Erythroblast (primary cell): ENCODE results near the gene SUN2.

Experiments used
- DNase-seq, 2 experiments: peaks; one replicate each; lab custom pipeline; 2025; lab: John Stamatoyannopoulos, UW
- GATA1 ChIP-seq: IDR thresholded peaks from 2 replicates; pipeline ENCODE4 v1.6.1; 2011; ENCODE audit warnings: low read depth, mild to moderate bottlenecking, control low read depth, low read length, moderate library complexity
- POLR2A ChIP-seq: IDR thresholded peaks from 2 replicates; pipeline ENCODE4 v1.6.1; 2011; ENCODE audit warnings: mild to moderate bottlenecking, low read length

Gene SUN2

DNA sequence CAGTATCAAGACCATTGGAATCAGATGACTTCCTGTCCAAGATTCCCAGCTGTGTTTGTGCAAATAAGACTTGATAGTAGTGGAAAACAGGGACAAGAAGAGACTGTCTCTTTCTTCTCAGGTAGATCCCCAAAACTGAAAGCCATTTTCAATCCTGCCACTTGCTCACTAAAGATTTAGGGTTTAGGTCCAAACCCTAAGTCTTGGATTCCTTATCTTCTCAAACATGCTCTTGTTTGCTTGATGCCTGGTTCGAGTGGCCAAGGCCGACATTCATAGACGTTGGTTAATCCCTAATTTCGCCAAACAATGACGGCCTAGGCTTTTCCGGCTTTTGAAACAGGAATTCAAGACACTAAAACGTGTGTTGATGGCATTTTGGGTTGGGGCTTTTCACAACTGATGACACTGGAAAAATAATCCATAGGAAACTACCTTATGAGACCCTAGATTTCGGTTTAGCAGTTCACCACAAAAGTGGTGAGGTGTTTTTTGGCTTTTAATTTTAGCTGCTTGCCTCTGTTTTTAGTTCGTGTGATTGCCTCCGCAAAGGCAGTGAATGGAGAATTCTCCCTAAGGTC is 51.1 kb downstream of the SUN2 start:
- no peak for TF ChIP-seq POLR2A
- no peak for TF ChIP-seq GATA1
- DNase-seq = peak; percentile 63 to 72

DNA sequence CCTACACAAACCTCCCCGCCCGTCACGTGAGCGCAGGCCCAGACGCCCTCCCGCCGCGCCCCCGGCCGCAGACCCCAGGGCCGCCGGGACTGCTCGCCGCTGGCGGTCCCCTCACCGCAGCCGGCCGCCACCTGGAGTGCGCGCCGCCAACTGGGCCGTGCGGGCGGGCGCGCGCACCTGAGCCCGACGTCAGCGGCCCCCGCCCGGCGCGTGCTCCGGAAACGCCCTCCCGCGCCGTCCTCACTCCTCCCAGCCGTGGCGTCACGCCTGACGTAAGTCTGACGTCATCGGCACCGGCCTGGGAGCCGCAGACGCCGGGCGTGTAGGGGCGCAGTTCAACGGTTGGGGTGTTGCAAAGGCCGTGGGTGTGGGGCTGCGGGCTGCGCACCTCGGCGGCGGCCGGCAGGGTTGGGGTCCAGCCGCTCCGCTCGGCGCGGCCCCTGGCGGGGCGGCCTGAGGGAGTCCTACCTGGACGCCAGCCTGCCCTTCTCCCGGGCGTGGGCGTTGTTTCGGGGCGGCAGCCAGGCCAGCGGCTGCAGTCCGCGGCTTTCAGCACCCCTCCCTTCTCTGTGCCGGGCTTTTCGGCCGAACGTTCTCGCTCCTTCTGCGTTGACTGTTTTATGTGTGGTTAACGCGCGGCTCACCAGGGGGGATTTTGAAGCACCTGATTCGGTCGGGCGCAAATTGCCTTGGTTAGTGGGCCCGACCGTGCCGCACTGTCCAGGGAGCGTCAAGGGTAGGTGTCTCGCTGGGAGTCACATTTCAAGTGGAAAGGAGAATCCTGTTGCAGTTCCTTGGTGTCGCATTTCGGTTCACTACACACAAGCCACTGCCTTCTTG is 54.8 kb downstream of the SUN2 start, which contains the start of gene JOSD1:
TSS of gene JOSD1 (minus strand) at position 155 of the 840 bp plus-strand sequence. CDS start 956 bp downstream, outside the sequence.
- DNase-seq = peak; percentile 98 to 99
- TF ChIP-seq POLR2A (peak; percentile 99), GATA1 (no peak)

DNA sequence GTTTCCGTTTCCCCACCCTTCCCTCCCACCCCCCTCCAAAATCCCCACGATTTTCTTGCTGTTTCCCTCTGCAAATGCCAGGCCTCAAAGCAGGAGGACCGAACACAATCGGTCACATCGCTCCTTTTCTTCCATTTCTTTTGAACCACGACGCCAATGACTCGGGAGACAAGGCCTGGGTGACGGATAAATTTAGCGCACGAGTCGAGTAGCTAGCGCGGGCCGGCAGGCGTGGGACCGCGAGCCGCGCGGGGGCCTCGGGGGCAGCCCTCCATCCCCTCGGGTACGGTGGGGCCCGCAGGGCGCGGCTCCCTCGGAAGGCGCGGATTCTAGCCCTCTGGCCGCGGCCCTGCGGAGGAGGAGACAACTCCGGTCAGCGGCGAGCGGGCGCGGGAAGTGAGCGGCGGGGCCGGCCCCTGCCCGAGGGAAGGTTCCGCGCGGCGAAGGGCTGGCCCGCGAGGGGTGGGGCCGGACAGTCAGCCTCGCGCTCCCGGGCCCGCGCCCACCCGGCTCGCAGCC is 55.5 kb downstream of the SUN2 start:
- TF ChIP-seq POLR2A (no peak), GATA1 (no peak)
- DNase-seq = no peak

DNA sequence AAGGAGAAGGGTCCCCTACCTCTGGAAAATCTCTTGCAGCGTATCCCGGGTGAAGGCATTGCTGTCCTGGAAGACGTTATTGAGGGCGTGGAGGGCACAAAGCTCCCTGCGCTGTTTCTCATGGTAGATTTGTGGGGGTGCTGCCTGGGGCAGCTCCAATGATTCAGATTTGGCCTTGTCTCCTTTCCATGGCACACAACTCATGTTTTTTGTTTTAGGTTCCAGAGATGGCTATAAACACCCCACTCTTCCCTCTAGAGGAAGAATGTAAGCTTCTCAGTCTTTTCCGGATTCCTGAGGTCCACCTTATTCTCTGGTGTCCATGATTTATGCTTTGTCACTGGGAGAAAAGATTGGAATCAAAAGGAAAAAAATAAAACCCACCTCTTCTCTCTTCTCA is 56.0 kb downstream of the SUN2 start:
- peak; percentile 35 to 57 for DNase-seq
- TF ChIP-seq GATA1 (no peak), POLR2A (no peak)

DNA sequence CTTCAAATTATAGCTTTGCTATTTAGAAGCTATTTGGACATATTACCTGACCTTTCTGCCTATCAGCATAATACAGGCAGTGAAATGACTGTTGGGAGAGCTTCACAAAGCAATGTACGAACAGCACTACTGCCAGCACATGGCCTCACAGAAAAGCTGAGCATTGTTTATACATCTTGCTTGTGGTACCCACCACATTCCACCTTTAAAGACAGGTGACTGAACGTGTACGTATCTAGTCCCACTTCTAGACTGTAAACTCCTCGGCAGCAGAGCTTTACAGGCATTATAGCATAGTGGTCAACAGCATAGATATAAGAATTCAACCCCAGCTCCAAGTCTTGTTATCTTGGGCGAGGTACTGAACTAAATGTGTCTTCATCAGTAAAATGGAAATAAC is 56.7 kb downstream of the SUN2 start:
- TF ChIP-seq POLR2A (no peak), GATA1 (no peak)
- DNase-seq = peak in 1 of 2 experiments; percentile 35

DNA sequence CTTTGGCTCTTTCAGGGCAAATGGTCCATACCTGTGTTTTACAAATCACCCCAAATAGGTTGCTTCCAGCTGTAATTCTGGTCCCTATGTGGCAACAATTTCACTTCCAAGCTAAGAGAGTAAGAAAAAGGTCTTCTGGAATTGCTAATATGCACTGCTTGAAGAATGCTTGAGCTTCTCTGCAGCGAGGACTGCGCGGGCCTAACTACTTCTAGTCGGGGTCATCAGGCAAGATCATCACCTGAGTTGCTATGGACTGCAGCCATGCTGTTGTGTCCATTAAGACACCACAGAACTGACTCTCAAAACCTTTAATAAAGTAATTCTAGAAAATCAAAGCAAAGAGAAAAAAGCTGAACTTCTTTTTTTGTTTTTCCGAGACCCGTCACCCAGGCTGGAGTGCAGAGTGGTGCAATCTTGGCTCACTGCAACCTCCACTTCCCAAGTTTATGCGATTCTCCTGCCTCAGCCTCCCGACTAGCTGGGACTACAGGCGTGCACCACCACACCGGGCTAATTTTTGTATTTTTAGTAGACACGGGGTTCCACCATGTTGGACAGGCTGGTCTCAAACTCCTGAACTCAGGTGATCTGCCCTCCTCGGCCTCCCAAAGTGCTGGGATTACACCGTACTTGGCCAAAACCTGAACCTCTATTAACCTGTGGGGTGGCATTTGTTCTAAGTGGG is 57.2 kb downstream of the SUN2 start:
- no peak for TF ChIP-seq POLR2A
- no peak for TF ChIP-seq GATA1
- DNase-seq = no peak

DNA sequence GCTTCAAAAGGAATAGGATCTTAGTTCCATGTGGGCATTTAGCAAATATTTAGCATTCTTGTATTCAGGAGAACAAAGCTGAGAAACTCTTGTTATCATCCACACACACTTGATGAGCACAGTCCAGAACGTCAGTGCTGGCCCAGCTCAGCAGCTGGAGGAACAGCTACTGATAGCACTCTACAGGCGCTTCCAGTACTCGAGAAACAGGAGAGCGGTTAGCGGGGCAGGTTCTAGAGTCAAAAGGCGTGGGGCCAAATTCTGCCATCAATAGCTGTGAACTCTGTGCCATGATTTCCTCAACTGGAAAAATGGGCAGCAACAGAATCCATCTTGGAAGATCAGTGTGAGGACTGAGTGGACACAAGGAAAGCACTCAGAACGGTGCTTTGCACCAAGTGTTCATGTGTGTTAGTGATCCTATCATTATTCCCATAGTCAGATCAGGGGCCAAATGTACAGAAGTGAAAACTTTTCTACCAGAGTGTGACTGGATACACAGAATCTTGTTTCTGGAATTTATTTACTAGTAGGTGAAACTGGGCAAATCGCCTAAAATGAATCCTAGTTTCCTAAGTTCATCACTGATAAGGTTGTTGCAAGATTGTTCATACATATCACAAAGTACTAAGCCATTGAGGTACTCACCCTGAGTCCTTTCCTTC is 58.2 kb downstream of the SUN2 start:
- TF ChIP-seq GATA1 (no peak), POLR2A (peak; percentile 46)
- peak; percentile 87 to 93 for DNase-seq

DNA sequence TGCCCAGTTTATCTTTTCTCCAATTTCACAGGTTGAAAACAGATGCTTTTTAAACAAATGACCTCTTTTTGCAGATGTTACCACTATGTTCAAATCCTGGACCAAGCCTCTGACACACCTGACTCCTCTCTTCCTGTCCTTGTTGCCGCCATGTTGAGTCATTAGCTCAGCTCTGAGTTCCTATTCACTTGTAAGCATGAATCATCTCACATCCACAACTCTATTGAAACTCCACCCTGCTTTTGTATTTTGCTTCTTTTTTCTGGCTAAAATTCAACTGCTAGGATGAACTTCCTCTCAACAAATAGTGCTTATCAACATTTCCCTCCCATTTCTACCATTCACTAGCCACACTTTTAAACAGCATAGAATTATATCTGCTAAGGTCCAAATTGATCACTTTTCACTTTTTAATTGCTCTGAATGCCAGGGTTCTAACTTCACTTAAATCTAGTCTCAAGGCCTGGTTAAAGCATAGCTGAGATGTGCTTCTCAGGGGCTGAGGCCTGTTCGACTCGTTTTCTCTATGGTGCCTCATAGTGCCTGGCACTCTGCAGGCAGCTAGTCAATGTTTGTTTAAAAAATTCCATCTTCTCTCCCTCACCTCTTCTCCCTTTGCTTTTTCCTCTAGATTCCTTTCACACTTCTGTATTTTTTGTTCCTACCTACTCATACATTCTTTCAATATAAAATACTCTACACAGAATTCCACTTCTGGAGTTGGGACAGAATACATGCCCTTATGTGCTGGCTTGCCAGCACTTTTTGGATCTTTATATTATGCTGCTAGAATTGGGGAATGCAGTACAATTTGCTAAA is 59.0 kb downstream of the SUN2 start:
- no peak for TF ChIP-seq POLR2A
- TF ChIP-seq GATA1 = no peak
- DNase-seq = peak; percentile 53 to 73

DNA sequence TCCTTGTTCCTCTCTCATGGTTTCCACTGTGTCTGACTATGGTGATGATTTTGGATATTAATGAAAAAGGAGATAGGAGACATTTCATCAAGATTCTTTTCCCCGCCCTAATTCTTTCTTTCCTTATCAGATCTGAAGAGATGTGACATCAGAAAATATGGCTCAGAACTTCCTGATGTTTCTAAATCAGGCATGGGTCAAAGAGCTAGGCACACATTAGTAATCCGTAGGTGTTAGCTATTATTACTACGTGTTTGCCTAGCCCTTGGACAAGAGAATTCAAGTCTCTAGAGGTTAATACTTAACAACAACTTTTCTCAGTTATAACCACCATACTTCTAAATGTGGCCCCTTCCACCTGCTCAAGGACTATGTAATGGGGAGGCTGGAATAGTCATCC is 60.9 kb downstream of the SUN2 start:
- DNase-seq = peak in 1 of 2 experiments; percentile 28
- TF ChIP-seq POLR2A = peak; percentile 20
- TF ChIP-seq GATA1 = no peak

DNA sequence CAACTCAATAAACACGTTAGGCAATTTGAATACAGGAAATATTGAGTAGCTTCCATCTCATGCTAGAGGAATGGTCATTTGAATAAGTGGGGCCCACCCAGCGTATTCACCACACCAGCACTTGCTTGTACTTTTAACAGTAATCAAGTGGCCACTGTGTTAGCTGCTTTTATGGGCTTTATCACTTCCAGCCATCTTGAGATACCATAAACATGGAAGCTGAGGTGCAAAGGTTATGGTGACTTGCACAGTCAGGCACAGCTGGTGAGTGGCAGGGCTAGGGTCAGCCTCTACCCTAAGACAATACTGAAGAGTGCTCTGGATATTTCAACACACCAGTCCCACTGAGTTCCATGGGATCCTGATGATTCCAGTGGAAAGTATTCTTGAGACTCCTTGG is 61.7 kb downstream of the SUN2 start:
- TF ChIP-seq GATA1 (no peak), POLR2A (no peak)

DNA sequence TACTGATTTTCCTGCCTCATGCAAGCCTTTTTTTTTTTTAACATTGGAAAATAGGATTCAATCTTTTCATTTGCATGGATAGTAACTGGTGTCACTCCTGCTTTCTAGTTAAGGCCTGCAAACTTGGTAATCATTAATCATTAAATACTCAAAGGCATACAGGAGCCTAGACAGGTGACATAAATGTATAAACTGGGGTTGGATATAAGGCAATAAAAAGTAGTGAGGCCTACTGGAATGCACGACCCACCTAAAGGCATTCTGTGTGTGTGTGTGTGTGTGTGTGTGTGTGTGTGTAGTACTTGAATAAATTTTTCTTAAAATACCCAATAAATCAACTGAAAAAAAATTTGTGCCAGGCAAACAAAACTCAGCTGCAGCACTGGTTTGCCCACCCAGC is 66.1 kb downstream of the SUN2 start:
- TF ChIP-seq POLR2A (no peak), GATA1 (no peak)
- no peak for DNase-seq

More for the DNA sequence above, 61.7 kb downstream of the SUN2 start:
- DNase-seq = peak in 1 of 2 experiments; percentile 59

DNA sequence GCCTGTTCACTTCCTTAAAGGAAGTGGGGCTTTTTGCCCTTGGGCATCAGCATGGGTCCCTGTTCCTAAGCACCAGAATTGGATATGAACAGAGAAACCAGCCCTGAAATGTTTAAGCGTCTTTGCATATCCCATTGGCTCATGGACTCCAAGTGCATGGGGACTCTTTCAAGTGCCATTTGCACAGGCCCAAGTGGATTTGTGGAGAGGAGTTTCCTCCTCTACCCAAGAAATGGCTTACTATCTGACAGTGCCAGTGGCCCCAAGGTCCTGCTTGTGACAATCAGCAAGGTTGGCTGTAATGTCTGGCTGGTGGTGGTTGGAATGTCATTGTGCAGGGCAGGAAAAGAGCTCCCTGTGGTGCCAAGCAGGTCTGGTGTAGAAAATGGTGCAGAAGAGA is 70.0 kb downstream of the SUN2 start:
- no peak for DNase-seq
- TF ChIP-seq GATA1 = no peak

DNA sequence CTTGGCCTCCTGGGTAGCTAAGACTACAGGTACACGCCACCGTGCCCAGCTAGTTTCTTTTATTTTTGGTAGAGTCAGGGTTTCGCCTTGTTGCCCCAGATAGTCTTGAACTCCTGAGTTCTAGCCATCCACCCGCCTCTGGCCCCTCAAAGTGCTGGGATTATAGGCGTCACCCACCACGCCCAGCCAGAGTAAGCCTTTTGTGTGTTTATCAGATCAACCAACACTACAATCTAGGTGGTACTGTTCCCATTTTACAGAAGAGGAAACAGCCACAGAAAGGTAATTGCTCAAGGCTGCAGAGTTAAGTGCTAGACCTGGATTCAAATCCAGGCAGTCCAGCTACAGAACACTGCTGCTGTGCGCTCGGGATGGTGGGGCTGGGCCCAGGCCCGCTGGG is 70.9 kb downstream of the SUN2 start:
- DNase-seq = peak in 1 of 2 experiments; percentile 57
- TF ChIP-seq GATA1 = no peak
- no peak for TF ChIP-seq POLR2A
